Osteocyte (in vitro differentiated cells): ENCODE results near the gene ENDOD1. TPM values are rescaled to one million over a fixed set of nuclear protein-coding genes. Genes with fewer than 3 reads are reported as not detected.
"Not testable (repeated sequence)": the region's sequence is repeated elsewhere in the genome, so short reads cannot be mapped to it uniquely, and the experiment has no call there.

ENCODE experiments used
- DNase-seq: peaks from one replicate; pipeline ENCODE4 v3.0.0; 2021; ENCODE audit warnings: mixed read lengths; ENCODE audit not compliant: unreplicated experiment; ENCODE audit errors: extremely low spot score
- H3K27ac Mint-ChIP-seq: one replicate; pipeline ENCODE4 v1.8.0; 2021; ENCODE audit warnings: mild to moderate bottlenecking, mixed read lengths; ENCODE audit not compliant: unreplicated experiment
- H3K27me3 Mint-ChIP-seq: one replicate; pipeline ENCODE4 v1.8.0; 2021; ENCODE audit warnings: mixed read lengths; ENCODE audit not compliant: unreplicated experiment
- H3K36me3 Mint-ChIP-seq: one replicate; pipeline ENCODE4 v1.8.0; 2021; ENCODE audit warnings: mixed read lengths; ENCODE audit not compliant: unreplicated experiment
- H3K4me1 Mint-ChIP-seq: one replicate; pipeline ENCODE4 v1.8.0; 2021; ENCODE audit warnings: mixed read lengths; ENCODE audit not compliant: unreplicated experiment
- H3K4me3 Mint-ChIP-seq: one replicate; pipeline ENCODE4 v1.8.0; 2021; ENCODE audit warnings: mild to moderate bottlenecking, moderate library complexity, mixed read lengths; ENCODE audit not compliant: unreplicated experiment
- H3K9me3 Mint-ChIP-seq: one replicate; pipeline ENCODE4 v1.8.0; 2021; ENCODE audit warnings: mixed read lengths; ENCODE audit not compliant: unreplicated experiment
- CTCF ChIP-seq: fragments of 200-600 bp; sonication (generic); IDR thresholded peaks from 2 replicates; pipeline ENCODE4 v1.5.0; 2021; ENCODE audit warnings: antibody characterized with exemption, mild to moderate bottlenecking, moderate library complexity
- total RNA-seq: library from RNA; stranded (reverse); gene quantifications from 2 replicates; pipeline ENCODE4 v1.2.1, GENCODE V29; 2021

ENDOD1 gene
- total RNA-seq, 1 donor from 2014 or later = 91.6 TPM

- Mint-ChIP-seq H3K4me3 (no peak overlapping the region), H3K4me1 (peaks cover 46% of the 10 kb centered on the region), H3K27ac (no peak overlapping the region), H3K36me3 (peaks cover 14% of the 10 kb centered on the region), H3K9me3 (no peaks in the 10 kb centered on the region), H3K27me3 (no peaks in the 10 kb centered on the region)
- no peak for DNase-seq
- TF ChIP-seq CTCF = no peak
These were observed 15.2 kb downstream of the ENDOD1 start for GRCh38 chr11:95104856-95105255.

- peaks cover 13% of the 10 kb centered on the region for H3K36me3 Mint-ChIP-seq
- no peak for DNase-seq
- TF ChIP-seq CTCF = no peak
- H3K4me1 Mint-ChIP-seq = peaks cover 53% of the 10 kb centered on the region
- no peaks in the 10 kb centered on the region for H3K27me3 Mint-ChIP-seq
- H3K9me3 Mint-ChIP-seq = no peaks in the 10 kb centered on the region
- H3K4me3 Mint-ChIP-seq = peak overlapping the region; percentile 64
- H3K27ac Mint-ChIP-seq = peak overlapping the region; percentile 93
These were observed 18.5 kb downstream of the ENDOD1 start for GRCh38 chr11:95108159-95108611.

- peaks cover 52% of the 10 kb centered on the region for H3K4me1 Mint-ChIP-seq
- peaks cover 19% of the 10 kb centered on the region for H3K36me3 Mint-ChIP-seq
- no peaks in the 10 kb centered on the region for H3K27me3 Mint-ChIP-seq
- peak overlapping the region; percentile 93 for H3K27ac Mint-ChIP-seq
- no peak for TF ChIP-seq CTCF
- H3K4me3 Mint-ChIP-seq = peak overlapping the region; percentile 64
- H3K9me3 Mint-ChIP-seq = no peaks in the 10 kb centered on the region
- DNase-seq = no peak
These were observed 19.3 kb downstream of the ENDOD1 start for GRCh38 chr11:95108671-95109551.

GRCh38 chr11:95111471-95111870 is 21.8 kb downstream of the ENDOD1 start:
- H3K27me3 Mint-ChIP-seq, H3K4me3 Mint-ChIP-seq, DNase-seq, H3K27ac Mint-ChIP-seq, H3K9me3 Mint-ChIP-seq: not testable (repeated sequence)
- Mint-ChIP-seq H3K36me3 (peaks cover 19% of the 10 kb centered on the region), H3K4me1 (peaks cover 42% of the 10 kb centered on the region)

GRCh38 chr11:95111923-95112540 is 22.4 kb downstream of the ENDOD1 start:
- Mint-ChIP-seq H3K36me3 (peaks cover 19% of the 10 kb centered on the region), H3K4me1 (peaks cover 37% of the 10 kb centered on the region), H3K9me3 (no peaks in the 10 kb centered on the region), H3K27ac (no peak overlapping the region), H3K4me3 (no peak overlapping the region), H3K27me3 (no peaks in the 10 kb centered on the region)
- DNase-seq = no peak
- TF ChIP-seq CTCF = no peak
